ENCODE results near the gene ADD3.
"Not testable (repeated sequence)": the region's sequence is repeated elsewhere in the genome, so short reads cannot be mapped to it uniquely, and the experiment has no call there.

Gene ADD3

GRCh38 chr10:110109511-110109910, 101.7 kb downstream of the ADD3 start:
- DNase-seq (ENCODE audit: low read depth) = no peak

- no peak for DNase-seq (ENCODE audit: low read depth)
Observed at GRCh38 chr10:110110338-110110737, 102.6 kb downstream of the ADD3 start.

- no peak for DNase-seq (ENCODE audit: low read depth)
Observed at GRCh38 chr10:110113670-110114337, 106.0 kb downstream of the ADD3 start.

- DNase-seq (ENCODE audit: low read depth) = not testable (repeated sequence)
Observed at GRCh38 chr10:110114668-110115067, 106.9 kb downstream of the ADD3 start.

GRCh38 chr10:110115784-110116520, 108.2 kb downstream of the ADD3 start:
- no peak for DNase-seq (ENCODE audit: low read depth)

- DNase-seq (ENCODE audit: low read depth) = no peak
Observed at GRCh38 chr10:110118891-110119621, 111.3 kb downstream of the ADD3 start.

DNA sequence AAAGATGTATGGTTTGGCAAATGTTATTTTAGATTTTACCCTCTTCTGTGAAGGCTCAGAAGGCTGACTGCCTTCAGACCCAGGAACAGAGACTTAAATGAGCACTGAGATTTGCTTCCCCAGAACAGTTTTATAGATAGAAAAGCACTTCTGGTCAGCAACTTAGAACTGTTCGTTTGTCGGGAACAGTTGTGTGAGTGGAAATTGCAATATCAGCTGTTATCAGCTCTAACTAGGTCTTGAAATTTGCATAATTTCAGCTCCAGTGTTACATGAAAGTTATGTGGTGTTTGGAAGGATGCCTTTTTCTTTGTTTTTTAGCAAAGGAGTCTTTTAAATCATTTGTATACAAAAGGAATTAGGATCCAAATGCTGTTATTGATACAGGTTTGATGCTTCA, 115.8 kb downstream of the ADD3 start:
- no peak for DNase-seq (ENCODE audit: low read depth)

GRCh38 chr10:110129490-110129889, 121.7 kb downstream of the ADD3 start:
- no peak for DNase-seq (ENCODE audit: low read depth)

DNA sequence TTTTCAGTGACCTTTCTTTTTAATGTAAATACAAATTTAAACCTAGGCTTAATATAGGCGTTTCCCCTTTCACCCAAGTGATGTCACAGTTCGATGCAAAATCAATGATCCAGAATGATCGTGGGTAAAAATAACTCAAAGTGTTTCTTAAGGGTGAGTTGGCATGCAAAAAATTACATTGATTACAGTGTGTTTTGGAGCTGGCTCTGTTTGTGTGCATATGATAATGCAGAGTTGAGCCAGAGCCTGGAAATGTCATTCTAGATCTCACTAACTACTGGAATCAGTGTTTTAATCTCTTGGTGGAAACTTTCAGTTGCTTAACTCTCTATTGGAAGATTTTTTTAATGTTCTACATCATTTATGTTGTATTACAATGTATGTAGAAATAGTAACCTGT, 127.1 kb downstream of the ADD3 start:
- DNase-seq (ENCODE audit: low read depth) = no peak

DNA sequence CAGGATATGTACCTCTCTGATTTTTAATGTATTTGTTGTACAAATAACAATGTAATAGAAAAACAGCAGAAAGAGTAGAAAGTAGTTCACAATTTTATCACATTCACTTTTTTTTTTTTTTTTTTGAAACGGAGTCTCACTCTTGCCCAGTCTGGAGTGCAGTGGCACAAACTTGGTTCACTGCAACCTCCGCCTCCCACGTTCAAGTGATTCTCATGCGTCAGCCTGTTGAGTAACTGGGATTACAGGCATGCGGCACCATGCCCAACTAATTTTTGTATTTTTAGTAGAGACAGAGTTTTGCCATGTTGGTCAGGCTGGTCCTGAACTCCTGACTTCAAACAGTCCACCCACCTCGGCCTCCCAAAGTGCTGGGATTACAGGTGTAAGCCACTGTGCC, 128.1 kb downstream of the ADD3 start:
- not testable (repeated sequence) for DNase-seq (ENCODE audit: low read depth)

GRCh38 chr10:110137142-110137545, 129.4 kb downstream of the ADD3 start:
- DNase-seq (ENCODE audit: low read depth) = no peak

GRCh38 chr10:110138197-110138812, 130.5 kb downstream of the ADD3 start:
- DNase-seq (ENCODE audit: low read depth) = no peak

DNA sequence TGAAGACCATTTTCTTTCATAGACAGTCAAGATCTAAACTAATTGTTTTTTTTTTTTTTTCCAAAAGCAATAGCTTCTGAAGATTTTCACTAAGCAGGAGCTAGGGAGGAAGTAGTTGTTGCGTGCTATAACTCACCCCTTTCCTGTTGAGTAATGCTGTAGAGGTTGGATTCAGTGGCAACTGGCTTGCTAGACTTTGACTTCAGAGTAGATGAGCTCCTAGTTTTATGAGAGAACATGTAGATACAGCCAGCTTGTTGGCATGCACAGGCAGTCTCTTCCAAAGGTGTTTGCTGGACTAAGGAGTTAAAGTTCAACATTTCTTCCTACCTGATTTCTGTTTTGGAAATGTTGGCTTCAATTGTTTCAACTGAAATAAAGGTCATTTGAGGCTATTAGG, 133.4 kb downstream of the ADD3 start:
- DNase-seq (ENCODE audit: low read depth) = no peak

DNA sequence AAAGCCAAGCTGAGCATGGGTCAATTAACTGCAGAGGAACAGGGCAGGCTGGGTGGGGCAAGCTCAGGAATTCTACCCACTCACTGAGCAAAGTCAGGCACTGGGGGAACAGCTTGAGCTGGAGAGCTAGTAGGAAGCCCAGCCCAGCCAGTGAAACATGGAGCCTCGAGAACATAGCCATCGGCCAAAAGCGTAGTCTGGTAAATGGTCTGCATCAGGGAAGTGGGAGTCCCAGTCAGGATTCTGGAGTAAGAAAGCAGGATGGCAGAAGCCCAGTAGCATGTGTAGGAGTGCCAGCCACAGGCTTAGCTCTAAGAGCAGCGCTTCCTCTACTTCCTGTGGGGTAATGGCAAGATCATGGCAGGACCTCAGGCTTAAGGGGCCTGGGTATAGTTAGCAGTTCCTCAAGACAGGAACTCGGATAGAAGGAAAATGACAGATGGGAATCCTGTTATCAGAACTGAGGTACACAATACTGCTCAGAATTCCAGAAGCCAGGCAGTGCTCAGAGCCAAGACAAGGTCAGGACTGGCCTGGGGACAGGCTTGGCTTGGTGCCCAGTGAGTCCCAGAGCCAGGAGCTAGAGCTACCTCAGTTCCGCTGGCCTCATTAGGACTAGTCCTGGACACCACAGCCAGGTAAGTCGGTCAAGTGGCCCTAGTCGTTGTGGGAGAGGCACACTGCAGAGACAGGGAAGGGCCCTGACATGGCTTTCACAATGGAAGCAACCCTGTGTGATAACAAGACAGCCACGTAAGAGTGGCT, 134.3 kb downstream of the ADD3 start:
- no peak for DNase-seq (ENCODE audit: low read depth)

DNA sequence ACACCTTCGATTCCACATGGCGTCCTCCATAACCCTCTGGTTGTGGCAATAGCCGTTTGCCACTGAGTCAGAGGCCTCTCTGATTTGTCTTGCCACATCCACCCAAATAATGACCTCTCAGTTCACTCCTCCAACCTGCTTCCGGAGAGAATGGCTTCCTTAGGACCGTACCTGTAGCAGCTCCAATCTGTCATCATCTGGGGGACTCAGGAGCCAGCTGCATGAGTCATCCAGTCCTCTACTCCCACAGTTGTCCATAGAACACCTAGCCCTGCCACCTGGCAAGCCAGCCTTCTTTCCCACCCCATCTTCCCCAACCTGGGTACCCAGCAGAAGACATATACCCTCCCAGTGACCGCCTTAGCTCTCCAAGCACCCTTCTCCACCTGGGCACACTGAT, 135.2 kb downstream of the ADD3 start:
- DNase-seq (ENCODE audit: low read depth) = no peak

GRCh38 chr10:110144507-110144906, 136.7 kb downstream of the ADD3 start:
- DNase-seq (ENCODE audit: low read depth) = no peak

- DNase-seq (ENCODE audit: low read depth) = no peak
Observed at GRCh38 chr10:110147961-110148360, 140.2 kb downstream of the ADD3 start.

DNA sequence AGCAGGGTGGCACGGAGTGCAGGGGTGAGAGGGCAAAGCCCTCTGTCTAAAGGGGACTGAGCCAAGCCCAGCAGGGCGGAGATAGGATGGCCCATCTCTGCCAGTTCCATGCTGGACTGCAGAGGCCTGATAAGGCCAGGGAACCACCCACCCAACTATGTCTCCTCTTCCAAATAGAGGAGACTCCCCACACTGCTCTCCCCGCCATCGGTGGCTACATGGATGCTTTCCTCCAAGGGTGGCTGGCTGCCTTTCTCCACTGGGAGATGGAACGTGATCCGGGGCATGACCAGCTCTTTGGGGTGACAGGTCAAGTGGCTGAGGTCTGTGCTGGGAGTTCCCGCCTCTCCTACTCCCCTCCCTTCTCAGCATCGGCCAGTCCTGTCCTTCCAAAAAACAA, 141.5 kb downstream of the ADD3 start:
- DNase-seq (ENCODE audit: low read depth) = no peak

DNA sequence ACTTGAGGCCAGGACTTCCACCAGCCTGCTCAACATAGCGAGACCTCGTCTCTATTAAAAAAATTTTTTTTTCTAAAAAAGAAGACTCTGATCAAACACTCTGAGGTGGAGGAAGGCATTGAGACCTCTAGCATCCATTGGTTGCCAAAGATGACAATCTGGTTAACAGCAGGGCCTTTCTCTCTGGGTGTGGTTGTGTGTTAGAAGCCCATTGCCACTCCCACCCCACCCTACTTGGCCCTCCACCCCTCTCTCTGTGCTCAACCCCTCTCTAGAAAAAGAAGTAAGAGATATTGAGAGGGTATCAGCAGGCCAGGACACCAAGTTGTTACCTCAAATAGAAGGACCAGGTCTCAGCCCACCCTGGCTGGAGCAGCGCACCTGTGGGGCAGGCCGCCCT, 142.3 kb downstream of the ADD3 start:
- DNase-seq (ENCODE audit: low read depth) = no peak

DNA sequence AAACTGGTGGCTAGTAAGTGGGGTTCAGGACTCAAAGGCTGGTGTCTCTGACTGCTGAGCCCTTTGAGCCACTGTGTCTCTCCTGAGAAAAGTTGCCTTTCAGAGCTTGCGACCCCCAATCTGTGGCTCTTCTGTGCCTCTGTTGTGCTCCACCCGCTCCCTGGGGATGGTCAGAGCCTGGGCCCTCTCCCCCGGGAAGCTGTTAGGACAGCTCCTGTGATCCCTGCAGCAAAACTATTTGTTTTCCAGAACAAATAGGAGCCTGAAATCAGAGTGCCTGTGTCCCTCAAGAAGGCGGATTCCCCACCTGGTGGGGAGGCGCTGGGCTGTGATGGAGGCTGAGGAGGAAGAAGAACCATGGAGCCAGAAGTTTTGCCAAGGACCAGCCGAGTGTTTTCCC, 143.2 kb downstream of the ADD3 start:
- no peak for DNase-seq (ENCODE audit: low read depth)

- no peak for DNase-seq (ENCODE audit: low read depth)
Observed at GRCh38 chr10:110151467-110151866, 143.7 kb downstream of the ADD3 start.

DNA sequence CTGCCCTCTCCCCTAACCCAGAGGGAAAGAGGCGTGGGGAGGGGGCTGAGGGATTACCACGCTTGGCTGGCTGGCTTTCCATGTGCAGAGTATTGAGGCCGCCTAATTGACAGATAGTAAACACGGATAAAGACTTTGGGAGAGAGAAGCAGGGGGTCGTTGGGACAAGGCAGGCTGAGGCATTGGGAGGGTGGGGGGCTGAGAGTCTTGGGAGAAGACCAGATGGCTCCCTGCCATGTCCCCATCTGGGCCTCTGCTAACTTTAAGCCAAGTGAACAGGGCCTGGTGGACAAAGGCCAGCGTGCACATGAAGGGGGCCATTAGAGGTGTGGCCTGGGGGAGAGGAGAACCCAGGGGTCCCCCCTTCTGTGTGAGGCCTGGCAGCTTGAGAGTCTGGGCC, 144.2 kb downstream of the ADD3 start:
- DNase-seq (ENCODE audit: low read depth) = no peak
